ENCODE measurements around the gene HSPA12B.
A peak's percentile ranks its signal among the peaks of the same experiment; 100 is the strongest.

HSPA12B gene

GRCh38 chr20:3749689-3750531 is 17.4 kb downstream of the HSPA12B start:
- no peak for DNase-seq

GRCh38 chr20:3751305-3751674 is 18.8 kb downstream of the HSPA12B start:
- no peak for DNase-seq

GRCh38 chr20:3751675-3752385 is 19.3 kb downstream of the HSPA12B start:
- no peak for DNase-seq

- no peak for DNase-seq
These were observed 19.9 kb downstream of the HSPA12B start for GRCh38 chr20:3752386-3752759.

GRCh38 chr20:3753098-3753497 is 20.6 kb downstream of the HSPA12B start:
- DNase-seq = no peak

- DNase-seq = no peak
These were observed 21.2 kb downstream of the HSPA12B start for GRCh38 chr20:3753501-3754275.

- DNase-seq = no peak
These were observed 21.8 kb downstream of the HSPA12B start for GRCh38 chr20:3754276-3754630.

- DNase-seq = no peak
These were observed 22.8 kb downstream of the HSPA12B start for GRCh38 chr20:3755269-3755668.

GRCh38 chr20:3755814-3756480 is 23.5 kb downstream of the HSPA12B start:
- DNase-seq = no peak

- no peak for DNase-seq
These were observed 24.8 kb downstream of the HSPA12B start for GRCh38 chr20:3757268-3757667.

GRCh38 chr20:3758566-3758965 is 26.1 kb downstream of the HSPA12B start:
- no peak for DNase-seq

- DNase-seq = no peak
These were observed 26.9 kb downstream of the HSPA12B start for GRCh38 chr20:3759316-3759823.

- no peak for DNase-seq
These were observed 27.4 kb downstream of the HSPA12B start for GRCh38 chr20:3759884-3760283.

GRCh38 chr20:3760655-3761348 is 28.3 kb downstream of the HSPA12B start:
- DNase-seq = peak; percentile 59

GRCh38 chr20:3763671-3764601 is 31.5 kb downstream of the HSPA12B start:
- DNase-seq = no peak

- DNase-seq = no peak
These were observed 32.2 kb downstream of the HSPA12B start for GRCh38 chr20:3764659-3765058.

- DNase-seq = no peak
These were observed 32.8 kb downstream of the HSPA12B start for GRCh38 chr20:3765171-3765882.

- DNase-seq = no peak
These were observed 34.1 kb downstream of the HSPA12B start for GRCh38 chr20:3766422-3767109.

GRCh38 chr20:3767110-3767426 is 34.6 kb downstream of the HSPA12B start:
- no peak for DNase-seq
